Measurements from ENCODE around the gene ABL2.
A peak's percentile ranks its signal among the peaks of the same experiment; 100 is the strongest.

ABL2 gene

DNA sequence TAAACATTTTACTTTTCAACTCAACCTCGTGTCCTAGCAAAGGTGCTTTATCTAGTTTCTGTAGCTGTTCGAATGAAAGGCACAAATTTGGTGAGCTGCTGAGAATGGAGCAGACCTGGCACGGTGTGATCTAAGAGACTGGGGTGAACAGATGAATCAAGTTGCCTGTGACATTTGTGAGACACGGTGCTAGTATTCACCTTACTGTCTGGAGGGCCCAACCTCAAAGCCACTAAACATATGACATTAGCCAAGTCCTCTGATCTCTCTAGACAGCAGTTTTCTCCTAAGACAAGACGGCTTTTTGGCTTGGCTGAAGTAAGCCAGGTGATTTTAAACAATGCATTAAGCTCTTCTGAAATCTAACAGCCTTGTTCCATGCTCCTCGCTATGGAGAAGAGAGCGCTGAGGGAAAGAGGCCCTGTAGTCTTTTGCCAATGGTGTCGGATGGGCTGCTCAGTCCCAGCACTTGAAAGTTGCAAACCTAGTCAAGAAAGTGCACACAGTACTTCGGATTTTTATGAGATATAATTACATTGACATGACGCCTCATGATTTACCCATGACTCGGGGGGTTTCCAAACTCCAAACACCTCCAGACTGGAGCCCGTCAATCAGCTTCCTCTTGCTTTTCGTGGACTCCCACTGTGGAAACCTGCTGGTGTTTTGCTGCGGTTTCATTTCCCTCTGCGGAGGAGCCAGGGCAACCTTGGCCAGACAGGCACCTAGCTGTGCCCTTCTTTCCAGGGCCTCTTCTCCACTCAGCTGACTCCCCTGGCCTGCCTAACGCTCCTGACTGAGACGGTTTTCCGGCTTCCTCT is 148.4 kb downstream of the ABL2 start:
- H3K27ac Mint-ChIP-seq: peak overlapping the region; percentile 87
- CTCF ChIA-PET: interaction anchor here (0.7 to 3.6 kb wide), 9 partner anchors 11 to 289 kb away, joined by 3 to 23 read pairs (median 5); no protein-coding TSS in a partner anchor
- H3K4me3 Mint-ChIP-seq: peak overlapping the region; percentile 91
- H3K27me3 Mint-ChIP-seq: no peaks in the 10 kb centered on the region
- peaks cover 11% of the 10 kb centered on the region for H3K36me3 Mint-ChIP-seq
- H3K4me1 Mint-ChIP-seq: peaks cover 36% of the 10 kb centered on the region
- no peaks in the 10 kb centered on the region for H3K9me3 Mint-ChIP-seq
- peak; percentile 57 for DNase-seq

DNA sequence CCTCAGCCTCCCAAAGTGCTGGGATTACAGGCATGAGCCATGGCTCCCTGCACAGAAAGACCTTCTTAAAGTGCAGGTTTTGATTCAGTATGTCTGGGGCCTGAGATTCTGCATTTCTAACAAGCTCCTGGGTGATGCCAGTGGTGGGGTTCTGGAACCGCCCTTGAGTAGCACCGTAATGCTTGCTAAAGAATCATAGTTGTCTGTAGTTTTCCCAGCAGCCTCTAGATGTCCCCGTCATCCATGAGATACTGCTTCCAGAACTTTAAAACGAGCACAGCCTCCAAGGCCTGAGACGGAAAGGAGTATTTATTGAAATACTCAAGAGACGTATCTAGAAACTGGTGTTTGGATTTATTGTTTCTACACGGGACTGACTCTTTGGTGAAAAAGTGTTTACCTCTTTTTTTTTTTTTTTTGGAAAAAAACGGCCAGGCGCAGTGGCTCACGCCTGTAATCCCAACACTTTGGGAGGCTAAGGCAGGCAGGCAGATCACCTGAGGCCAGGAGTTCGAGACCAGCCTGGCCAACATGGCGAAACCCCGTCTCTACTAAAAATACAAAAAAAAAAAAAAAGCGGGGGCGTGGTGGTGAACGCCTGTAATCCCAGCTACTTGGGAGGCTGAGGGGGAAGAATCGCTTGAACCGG is 150.2 kb downstream of the ABL2 start:
- no peak overlapping the region for H3K4me3 Mint-ChIP-seq
- peak; percentile 65 for DNase-seq
- CTCF ChIA-PET: interaction anchor here (0.6 to 2.8 kb wide), 16 partner anchors 10 to 736 kb away, joined by 3 to 8 read pairs (median 4); partner anchors contain the start of gene AXDND1
- H3K4me1 Mint-ChIP-seq: peaks cover 28% of the 10 kb centered on the region
- H3K9me3 Mint-ChIP-seq: no peaks in the 10 kb centered on the region
- H3K27ac Mint-ChIP-seq: no peak overlapping the region
- no peaks in the 10 kb centered on the region for H3K27me3 Mint-ChIP-seq
- peaks cover 5% of the 10 kb centered on the region for H3K36me3 Mint-ChIP-seq

GRCh38 chr1:179077396-179077795 is 152.1 kb downstream of the ABL2 start:
- CTCF ChIA-PET: interaction anchor here (0.9 to 1.0 kb wide), 2 partner anchors 210 to 280 kb away, joined by 3 to 4 read pairs; no protein-coding TSS in a partner anchor
- no peak for DNase-seq
- peaks cover 10% of the 10 kb centered on the region for H3K36me3 Mint-ChIP-seq
- H3K27me3 Mint-ChIP-seq: no peaks in the 10 kb centered on the region
- no peaks in the 10 kb centered on the region for H3K9me3 Mint-ChIP-seq
- no peak overlapping the region for H3K4me3 Mint-ChIP-seq
- H3K27ac Mint-ChIP-seq: no peak overlapping the region
- peaks cover 17% of the 10 kb centered on the region for H3K4me1 Mint-ChIP-seq

DNA sequence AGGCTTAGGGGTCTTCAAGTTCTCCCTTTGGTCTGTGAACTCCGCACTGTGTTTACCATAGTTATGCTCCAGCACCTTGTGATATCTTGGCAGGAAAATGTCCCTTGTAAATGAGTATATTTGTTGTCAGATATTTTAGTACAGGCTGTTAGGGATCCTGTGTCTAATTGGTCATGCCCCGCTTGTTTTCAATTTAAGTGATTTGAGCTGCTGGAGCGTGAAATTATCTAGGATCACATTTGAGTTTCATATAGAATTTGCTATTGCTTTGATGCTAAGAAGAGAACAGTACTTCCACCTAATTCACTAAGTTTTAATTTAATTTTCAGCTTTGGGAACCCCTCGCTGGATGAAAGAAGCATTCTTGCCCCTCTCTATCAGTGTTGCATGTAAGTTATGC is 163.0 kb downstream of the ABL2 start:
- Mint-ChIP-seq H3K4me3 (no peak overlapping the region), H3K27me3 (no peaks in the 10 kb centered on the region), H3K36me3 (peaks cover 28% of the 10 kb centered on the region), H3K27ac (no peak overlapping the region), H3K9me3 (no peaks in the 10 kb centered on the region), H3K4me1 (no peaks in the 10 kb centered on the region)
- CTCF ChIA-PET: interaction anchor here (0.6 to 2.1 kb wide), 3 partner anchors 12 to 64 kb away, joined by 3 to 6 read pairs (median 4); no protein-coding TSS in a partner anchor
- DNase-seq: no peak

DNA sequence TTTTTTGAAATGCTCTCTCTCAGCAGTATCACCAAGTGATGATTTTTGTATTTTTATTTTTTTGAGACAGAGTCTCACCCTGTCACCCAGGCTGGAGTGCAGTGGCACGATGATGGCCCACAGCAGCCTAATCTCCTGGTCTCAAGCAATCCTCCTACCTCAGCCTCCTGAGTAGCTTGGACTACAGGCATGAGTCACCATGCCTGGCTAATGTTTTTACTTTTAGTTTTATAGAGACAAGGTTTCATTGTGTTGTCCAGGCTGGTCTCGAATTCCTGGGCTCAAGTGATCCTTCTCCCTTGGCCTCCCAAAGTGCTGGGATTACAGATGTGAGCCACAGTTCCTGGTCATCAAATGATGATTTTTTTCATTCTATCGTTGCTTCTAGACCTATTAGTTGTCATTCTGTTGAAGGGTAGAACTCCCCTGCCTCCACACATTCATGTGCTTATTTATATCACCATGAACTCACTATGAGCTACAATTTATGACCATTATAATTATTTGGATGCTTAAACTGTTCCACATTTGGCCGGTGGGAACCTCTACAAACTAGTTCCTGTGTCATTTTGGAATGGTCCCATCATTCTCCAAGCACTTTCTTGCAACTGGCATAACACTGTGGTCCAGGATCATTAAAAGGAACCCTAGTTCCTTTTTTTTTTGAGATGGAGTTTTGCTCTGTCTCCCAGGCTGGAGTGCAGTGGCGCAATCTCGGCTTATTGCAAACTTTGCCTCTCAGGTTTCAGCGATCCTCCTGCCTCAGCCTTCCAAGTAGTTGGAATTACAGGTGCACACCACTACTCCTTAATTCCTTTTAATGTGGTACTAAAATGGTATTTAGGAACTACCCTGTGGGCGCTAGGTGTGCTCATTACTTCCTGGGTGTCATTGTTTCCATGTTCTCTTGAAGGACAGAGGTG is 167.9 kb downstream of the ABL2 start:
- no peak for DNase-seq
- no peaks in the 10 kb centered on the region for H3K27me3 Mint-ChIP-seq
- H3K4me1 Mint-ChIP-seq: no peaks in the 10 kb centered on the region
- H3K4me3 Mint-ChIP-seq: no peak overlapping the region
- peaks cover 1% of the 10 kb centered on the region for H3K9me3 Mint-ChIP-seq
- peaks cover 39% of the 10 kb centered on the region for H3K36me3 Mint-ChIP-seq
- CTCF ChIA-PET: interaction anchor here (1.0 kb wide), 1 partner anchor 19 kb away, joined by 3 read pairs; no protein-coding TSS in a partner anchor
- no peak overlapping the region for H3K27ac Mint-ChIP-seq

GRCh38 chr1:179058487-179059483 is 170.7 kb downstream of the ABL2 start:
- DNase-seq: no peak
- peaks cover 47% of the 10 kb centered on the region for H3K36me3 Mint-ChIP-seq

DNA sequence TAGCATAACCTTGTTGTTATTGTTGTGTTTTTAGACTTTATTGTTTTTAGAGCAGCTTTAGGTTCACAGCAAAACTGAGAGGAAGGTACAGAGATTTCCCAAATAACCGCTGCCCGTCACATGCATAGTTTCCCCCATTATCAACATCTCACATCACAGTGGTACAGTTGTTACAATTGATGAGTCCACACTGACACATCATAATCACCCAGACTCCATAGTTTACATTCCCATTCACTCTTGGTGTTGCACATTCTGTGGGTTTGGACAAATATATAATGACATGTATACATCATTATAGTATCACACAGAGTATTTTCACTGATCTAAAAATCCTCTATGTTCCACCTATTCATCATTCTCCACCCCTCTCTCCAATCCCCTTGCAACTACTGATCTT is 173.5 kb downstream of the ABL2 start:
- DNase-seq: no peak
- peaks cover 40% of the 10 kb centered on the region for H3K36me3 Mint-ChIP-seq
- no peak overlapping the region for H3K4me3 Mint-ChIP-seq
- H3K27me3 Mint-ChIP-seq: no peaks in the 10 kb centered on the region
- peaks cover 1% of the 10 kb centered on the region for H3K9me3 Mint-ChIP-seq
- H3K4me1 Mint-ChIP-seq: no peaks in the 10 kb centered on the region
- CTCF ChIA-PET: no interaction called here
- no peak overlapping the region for H3K27ac Mint-ChIP-seq

More at GRCh38 chr1:179058487-179059483, 170.7 kb downstream of the ABL2 start:
- no peaks in the 10 kb centered on the region for H3K27me3 Mint-ChIP-seq
- no peaks in the 10 kb centered on the region for H3K4me1 Mint-ChIP-seq
- CTCF ChIA-PET: interaction anchor here (0.6 to 0.9 kb wide), 2 partner anchors 20 to 70 kb away, joined by 3 read pairs; no protein-coding TSS in a partner anchor
- H3K4me3 Mint-ChIP-seq: no peak overlapping the region
- peaks cover 1% of the 10 kb centered on the region for H3K9me3 Mint-ChIP-seq
- peak overlapping the region; percentile 3 for H3K27ac Mint-ChIP-seq

GRCh38 chr1:179053486-179053885 is 176.0 kb downstream of the ABL2 start:
- H3K4me1 Mint-ChIP-seq: no peaks in the 10 kb centered on the region
- no peak for DNase-seq
- no peaks in the 10 kb centered on the region for H3K27me3 Mint-ChIP-seq
- H3K4me3 Mint-ChIP-seq: no peak overlapping the region
- peaks cover 29% of the 10 kb centered on the region for H3K36me3 Mint-ChIP-seq
- peaks cover 1% of the 10 kb centered on the region for H3K9me3 Mint-ChIP-seq
- H3K27ac Mint-ChIP-seq: no peak overlapping the region
- CTCF ChIA-PET: no interaction called here

- H3K27ac Mint-ChIP-seq: no peak overlapping the region
- CTCF ChIA-PET: no interaction called here
These were observed 176.7 kb downstream of the ABL2 start for GRCh38 chr1:179052776-179053175.

More at GRCh38 chr1:179052776-179053175, 176.7 kb downstream of the ABL2 start:
- Mint-ChIP-seq H3K36me3 (peaks cover 26% of the 10 kb centered on the region), H3K4me3 (no peak overlapping the region), H3K9me3 (peaks cover 1% of the 10 kb centered on the region), H3K27me3 (no peaks in the 10 kb centered on the region), H3K4me1 (no peaks in the 10 kb centered on the region)
- DNase-seq: no peak

Data from activated naive CD4-positive, alpha-beta T cell treated with anti-CD3 and anti-CD28 coated beads, Interleukin-2, amount 10 ng/mL, durations not matched to agents 7 days and 5 days (primary cell).